OCI-LY3 (cell line): ENCODE results near the gene KCNJ4.

Source experiments
- CTCF ChIP-seq: fragments of 200-600, 300-600 bp; sonication (generic); IDR thresholded peaks from 2 replicates; pipeline ENCODE4 v1.5.1; 2014; ENCODE audit warnings: antibody characterized with exemption, low read length, low read depth
- EZH2phosphoT487 ChIP-seq: fragments of 200-600 bp; shearing (Covaris generic); IDR thresholded peaks from 2 replicates; pipeline ENCODE4 v1.6.1; 2018; ENCODE audit warnings: antibody characterized with exemption, mixed run types, low read depth

GRCh38 chr22:38419858-38420160 is 35.2 kb downstream of the KCNJ4 start:
- TF ChIP-seq CTCF (no peak), EZH2phosphoT487 (no peak)
